Heart left ventricle (tissue), 13 donors: ENCODE measurements around the gene FAM171A1.

ENCODE experiments used
- POLR2A ChIP-seq, 2 donors: fragments of 450-650 bp; IDR thresholded peaks; one replicate each; pipeline ENCODE4 v1.6.1; 2017; ENCODE audit warnings: antibody characterized with exemption in 2 of 2, mild to moderate bottlenecking in 2 of 2, moderate library complexity in 2 of 2
- TF ChIP-seq, protein P1 (sequence below), 12 donors: fragments of 200-600 bp; sonication (generic) in 4 of 12; IDR thresholded peaks; one replicate each; pipeline versions ENCODE4 v1.5.0 to v1.8.0; 2018 to 2022; ENCODE audit warnings: antibody characterized with exemption in 12 of 12, mild to moderate bottlenecking in 5 of 12
- donor health status: ischemic (EF 13 %, LVEDD 7.1; RV severe dilation, severe dysfunction).
- donor health status: DM: no; HTN: yes; CAD: no.
- donor health status: DM: no; HTN: no; CAD: no.
- donor health status: ischemic (EF 25% LVEDD 6.9; RV normal size, moderate dysfunction).
- donor health status: ischemic (EF 25% LVEDD 5.7; RV mildly dilated, moderate dysfunction).
- donor health status: ischemic (EF 35%, LVEDD 5.7; RV mildly dilated, moderate dysfunction).
- donor health status: nonischemic (EF 11% LVEDD 7.7; RV severe dilation, severe dysfunction).
- donor health status: DM: yes; HTN: yes; CAD: no.
- donor health status: PGD.
- donor health status: ischemic (EF 29% LVEDD 5.4; RV normal size, mild dysfunction).
- donor health status: nonischemic (EF 23%, LVEDD 6.1; RV moderate dilation, normal function).

- TF ChIP-seq, protein P1, sequence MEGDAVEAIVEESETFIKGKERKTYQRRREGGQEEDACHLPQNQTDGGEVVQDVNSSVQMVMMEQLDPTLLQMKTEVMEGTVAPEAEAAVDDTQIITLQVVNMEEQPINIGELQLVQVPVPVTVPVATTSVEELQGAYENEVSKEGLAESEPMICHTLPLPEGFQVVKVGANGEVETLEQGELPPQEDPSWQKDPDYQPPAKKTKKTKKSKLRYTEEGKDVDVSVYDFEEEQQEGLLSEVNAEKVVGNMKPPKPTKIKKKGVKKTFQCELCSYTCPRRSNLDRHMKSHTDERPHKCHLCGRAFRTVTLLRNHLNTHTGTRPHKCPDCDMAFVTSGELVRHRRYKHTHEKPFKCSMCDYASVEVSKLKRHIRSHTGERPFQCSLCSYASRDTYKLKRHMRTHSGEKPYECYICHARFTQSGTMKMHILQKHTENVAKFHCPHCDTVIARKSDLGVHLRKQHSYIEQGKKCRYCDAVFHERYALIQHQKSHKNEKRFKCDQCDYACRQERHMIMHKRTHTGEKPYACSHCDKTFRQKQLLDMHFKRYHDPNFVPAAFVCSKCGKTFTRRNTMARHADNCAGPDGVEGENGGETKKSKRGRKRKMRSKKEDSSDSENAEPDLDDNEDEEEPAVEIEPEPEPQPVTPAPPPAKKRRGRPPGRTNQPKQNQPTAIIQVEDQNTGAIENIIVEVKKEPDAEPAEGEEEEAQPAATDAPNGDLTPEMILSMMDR (IDR thresholded peaks at IDR 0.05): no peak
- TF ChIP-seq POLR2A (IDR thresholded peaks at IDR 0.05): no peak
Observed at GRCh38 chr10:15395935-15396334, 24.8 kb upstream of the FAM171A1 start.
